WTC11 (cell line): Measurements from ENCODE around the gene OXNAD1. TPM values are rescaled to one million over a fixed set of nuclear protein-coding genes. Genes with fewer than 3 reads are reported as not detected.

Experiments used
- ATAC-seq: fragments of 200-7000 bp; cut with Tn5 transposase; 2 replicates; pipeline ENCODE4 v1.10.0; 2021; ENCODE audit warnings: mild to moderate bottlenecking, moderate library complexity
- CTCF ChIA-PET: fragments of 300-600 bp; sonication (Branson Sonifier 250); formaldehyde crosslinking; loops from one replicate; lab custom pipeline; 2021; ENCODE audit warnings: antibody characterized with exemption; lab: Charles Lee
- POLR2A ChIA-PET: fragments of 350-600 bp; sonication (Branson Sonifier 250); formaldehyde crosslinking; loops from one replicate; lab custom pipeline; 2021; ENCODE audit warnings: antibody characterized with exemption; lab: Charles Lee
- DNase-seq: peaks from one replicate; pipeline ENCODE4 v3.0.0; 2021; ENCODE audit warnings: low spot score
- H3K27ac Mint-ChIP-seq: 2 replicates; pipeline ENCODE4 v1.8.0; 2021; ENCODE audit warnings: mixed read lengths
- H3K27me3 Mint-ChIP-seq: 2 replicates; pipeline ENCODE4 v1.8.0; 2021; ENCODE audit warnings: low read depth, mild to moderate bottlenecking, moderate library complexity, mixed read lengths
- H3K36me3 Mint-ChIP-seq: 2 replicates; pipeline ENCODE4 v1.8.0; 2021; ENCODE audit warnings: mixed read lengths
- H3K4me1 Mint-ChIP-seq: 2 replicates; pipeline ENCODE4 v1.8.0; 2022; ENCODE audit warnings: mixed read lengths
- H3K4me3 Mint-ChIP-seq: 2 replicates; pipeline ENCODE4 v1.8.0; 2021; ENCODE audit warnings: mild to moderate bottlenecking, moderate library complexity, mixed read lengths
- H3K9me3 Mint-ChIP-seq: 2 replicates; pipeline ENCODE4 v1.8.0; 2021; ENCODE audit warnings: mixed read lengths
- AFF4 ChIP-seq: sonication (generic); formaldehyde crosslinking; IDR thresholded peaks from 2 replicates; pipeline ENCODE4 v1.8.1; 2023; ENCODE audit warnings: mild to moderate bottlenecking, missing genetic modification reagents, borderline replicate concordance
- ATF1 ChIP-seq: sonication (generic); formaldehyde crosslinking; IDR thresholded peaks from 2 replicates; pipeline ENCODE4 v1.8.1; 2023; ENCODE audit warnings: mild to moderate bottlenecking, moderate library complexity, missing genetic modification reagents
- CBFB ChIP-seq: sonication (generic); formaldehyde crosslinking; IDR thresholded peaks from 2 replicates; pipeline ENCODE4 v1.8.1; 2022; ENCODE audit warnings: mild to moderate bottlenecking, low read depth, missing genetic modification reagents
- ELF4 ChIP-seq: sonication (generic); formaldehyde crosslinking; IDR thresholded peaks from 2 replicates; pipeline ENCODE4 v1.8.1; 2022; ENCODE audit warnings: low read depth, mild to moderate bottlenecking, moderate library complexity, missing genetic modification reagents
- JUN ChIP-seq: sonication (generic); formaldehyde crosslinking; IDR thresholded peaks from 2 replicates; pipeline ENCODE4 v1.8.0; 2023; ENCODE audit warnings: mild to moderate bottlenecking, missing genetic modification reagents
- KAT7 ChIP-seq: sonication (generic); formaldehyde crosslinking; IDR thresholded peaks from 2 replicates; pipeline ENCODE4 v1.8.1; 2023; ENCODE audit warnings: missing genetic modification reagents, mild to moderate bottlenecking, borderline replicate concordance
- MXD4 ChIP-seq: fragments of 250-450 bp; sonication (Bioruptor Pico); IDR thresholded peaks from 2 replicates; pipeline ENCODE4 v1.8.0; 2021; ENCODE audit warnings: mild to moderate bottlenecking, moderate library complexity, borderline replicate concordance
- NFATC4 ChIP-seq: fragments of 250-450 bp; sonication (Bioruptor Pico); IDR thresholded peaks from 2 replicates; pipeline ENCODE4 v1.9.0; 2021; ENCODE audit warnings: mild to moderate bottlenecking
- NFYB ChIP-seq: sonication (generic); formaldehyde crosslinking; conservative IDR thresholded peaks from 2 replicates; pipeline ENCODE4 v1.8.0; 2022; ENCODE audit warnings: low read depth, missing genetic modification reagents
- PRRX2 ChIP-seq: fragments of 250-450 bp; sonication (Bioruptor Pico); IDR thresholded peaks from 2 replicates; pipeline ENCODE4 v1.8.0; 2021; ENCODE audit warnings: mild to moderate bottlenecking
- ZBTB21 ChIP-seq: sonication (generic); formaldehyde crosslinking; IDR thresholded peaks from 2 replicates; pipeline ENCODE4 v1.8.1; 2023; ENCODE audit warnings: mild to moderate bottlenecking, missing genetic modification reagents, borderline replicate concordance
- ZNF232 ChIP-seq: sonication (generic); formaldehyde crosslinking; IDR thresholded peaks from 2 replicates; pipeline ENCODE4 v1.8.0; 2022; ENCODE audit warnings: mild to moderate bottlenecking, missing genetic modification reagents
- ZNF396 ChIP-seq: fragments of 250-450 bp; sonication (Bioruptor Pico); IDR thresholded peaks from 2 replicates; pipeline ENCODE4 v1.8.0; 2021; ENCODE audit warnings: mild to moderate bottlenecking, moderate library complexity, borderline replicate concordance
- ZNF512 ChIP-seq: sonication (generic); formaldehyde crosslinking; IDR thresholded peaks from 2 replicates; pipeline ENCODE4 v1.8.1; 2022; ENCODE audit warnings: missing genetic modification reagents, borderline replicate concordance
- total RNA-seq: library from RNA; stranded (reverse); gene quantifications from 3 replicates; pipeline ENCODE4 v1.2.3, GENCODE V29; 2021
- TF ChIP-seq, protein P1 (sequence below): sonication (generic); formaldehyde crosslinking; IDR thresholded peaks from 2 replicates; pipeline ENCODE4 v1.8.1; 2022; ENCODE audit warnings: low read depth, missing genetic modification reagents, borderline replicate concordance
- TF ChIP-seq, protein P2 (sequence below): fragments of 200-600 bp; IDR thresholded peaks from 2 replicates; pipeline ENCODE4 v1.8.0; 2022; ENCODE audit warnings: antibody characterized with exemption
- TF ChIP-seq, protein P3 (sequence below): fragments of 250-450 bp; sonication (Bioruptor Pico); IDR thresholded peaks from 2 replicates; pipeline ENCODE4 v2.1.2; 2022; ENCODE audit warnings: mild to moderate bottlenecking, moderate library complexity
- TF ChIP-seq, protein P4 (sequence below): sonication (generic); formaldehyde crosslinking; IDR thresholded peaks from 2 replicates; pipeline ENCODE4 v1.8.1; 2022; ENCODE audit warnings: mild to moderate bottlenecking, missing genetic modification reagents, moderate library complexity, borderline replicate concordance
- TF ChIP-seq, protein P5 (sequence below): sonication (generic); formaldehyde crosslinking; IDR thresholded peaks from 2 replicates; pipeline ENCODE4 v1.8.0; 2022; ENCODE audit warnings: mild to moderate bottlenecking, missing genetic modification reagents
- TF ChIP-seq, protein P6 (sequence below): sonication (generic); formaldehyde crosslinking; IDR thresholded peaks from 2 replicates; pipeline ENCODE4 v1.8.1; 2023; ENCODE audit warnings: mild to moderate bottlenecking, missing genetic modification reagents, moderate library complexity

Gene OXNAD1
- total RNA-seq, 1 experiment from 2014 or later: 21.7 TPM

DNA sequence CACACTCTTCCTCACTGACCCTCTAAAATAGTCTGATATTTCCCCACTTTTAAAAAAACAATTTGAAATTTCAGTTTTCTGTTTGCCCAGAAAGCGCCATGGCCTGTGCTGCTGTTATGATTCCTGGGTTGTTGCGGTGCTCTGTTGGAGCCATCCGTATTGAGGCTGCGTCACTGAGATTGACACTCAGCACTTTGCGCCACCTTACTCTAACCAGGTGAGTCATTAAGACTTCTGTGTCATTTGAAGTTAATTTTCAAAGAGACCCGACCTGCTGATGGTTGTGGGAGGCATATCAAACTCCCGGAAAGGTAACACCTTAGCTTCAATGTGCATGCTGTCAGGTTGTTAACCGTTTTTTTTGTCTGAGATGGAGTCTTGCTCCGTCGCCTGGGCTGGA, 5.8 kb downstream of the OXNAD1 start:
- Mint-ChIP-seq H3K9me3 (no peaks in the 10 kb centered on the region), H3K4me3 (no peak overlapping the region), H3K36me3 (peaks cover 40% of the 10 kb centered on the region), H3K4me1 (peaks cover 13% of the 10 kb centered on the region), H3K27me3 (no peaks in the 10 kb centered on the region), H3K27ac (no peak overlapping the region)
- DNase-seq: no peak
- ATAC-seq: no peak
- TF ChIP-seq ZNF512 (CRISPR knock-in tag) (no peak), NFATC4 (CRISPR knock-in tag) (no peak), ZNF396 (CRISPR knock-in tag) (no peak), ZBTB21 (CRISPR knock-in tag) (no peak)
- TF ChIP-seq, protein P1, sequence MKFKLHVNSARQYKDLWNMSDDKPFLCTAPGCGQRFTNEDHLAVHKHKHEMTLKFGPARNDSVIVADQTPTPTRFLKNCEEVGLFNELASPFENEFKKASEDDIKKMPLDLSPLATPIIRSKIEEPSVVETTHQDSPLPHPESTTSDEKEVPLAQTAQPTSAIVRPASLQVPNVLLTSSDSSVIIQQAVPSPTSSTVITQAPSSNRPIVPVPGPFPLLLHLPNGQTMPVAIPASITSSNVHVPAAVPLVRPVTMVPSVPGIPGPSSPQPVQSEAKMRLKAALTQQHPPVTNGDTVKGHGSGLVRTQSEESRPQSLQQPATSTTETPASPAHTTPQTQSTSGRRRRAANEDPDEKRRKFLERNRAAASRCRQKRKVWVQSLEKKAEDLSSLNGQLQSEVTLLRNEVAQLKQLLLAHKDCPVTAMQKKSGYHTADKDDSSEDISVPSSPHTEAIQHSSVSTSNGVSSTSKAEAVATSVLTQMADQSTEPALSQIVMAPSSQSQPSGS (CRISPR knock-in tag): no peak
- POLR2A ChIA-PET: no interaction called here
- CTCF ChIA-PET: no interaction called here

DNA sequence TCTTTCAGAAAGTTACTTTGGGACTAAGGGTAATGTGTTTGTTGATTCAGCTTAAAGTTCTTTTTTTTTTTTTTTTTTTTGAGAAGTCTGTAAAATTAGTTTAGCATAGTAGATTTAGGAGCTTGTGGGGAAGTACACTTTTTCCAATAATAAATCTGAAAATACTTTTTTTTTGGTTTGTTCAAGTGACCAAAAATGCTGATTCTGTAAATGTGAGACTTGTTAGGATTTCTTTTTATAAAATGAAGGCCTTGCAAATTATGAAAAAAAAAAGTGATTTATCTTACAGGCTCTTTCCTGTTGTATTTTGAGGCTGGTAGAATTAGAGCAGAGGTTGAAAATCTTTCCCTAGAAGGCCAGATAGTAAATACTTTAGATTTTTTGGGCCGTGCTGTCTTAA, 7.6 kb downstream of the OXNAD1 start:
- Mint-ChIP-seq H3K36me3 (peaks cover 43% of the 10 kb centered on the region), H3K4me3 (no peak overlapping the region), H3K27me3 (no peaks in the 10 kb centered on the region), H3K27ac (no peak overlapping the region), H3K4me1 (no peaks in the 10 kb centered on the region), H3K9me3 (no peaks in the 10 kb centered on the region)
- no peak for ATAC-seq
- POLR2A ChIA-PET: no interaction called here
- CTCF ChIA-PET: interaction anchor here (0.6 to 1.0 kb wide), 2 partner anchors 18 to 95 kb away, joined by 3 to 4 read pairs; no protein-coding TSS in a partner anchor
- no peak for DNase-seq
- TF ChIP-seq ATF1 (CRISPR knock-in tag): no peak
- no peak for TF ChIP-seq ELF4 (CRISPR knock-in tag)
- no peak for TF ChIP-seq MXD4 (CRISPR knock-in tag)

GRCh38 chr3:16273867-16274266, 8.9 kb downstream of the OXNAD1 start:
- ChIA-PET CTCF (no interaction called here), POLR2A (no interaction called here)
- DNase-seq (no peak), ATAC-seq (no peak)
- Mint-ChIP-seq H3K4me1 (no peaks in the 10 kb centered on the region), H3K36me3 (peaks cover 46% of the 10 kb centered on the region), H3K27ac (no peak overlapping the region), H3K27me3 (no peaks in the 10 kb centered on the region), H3K4me3 (no peak overlapping the region), H3K9me3 (no peaks in the 10 kb centered on the region)
- TF ChIP-seq NFATC4 (CRISPR knock-in tag) (no peak), JUN (no peak), PRRX2 (CRISPR knock-in tag) (no peak), KAT7 (CRISPR knock-in tag) (no peak), NFYB (no peak), ZNF232 (CRISPR knock-in tag) (no peak), CBFB (CRISPR knock-in tag) (no peak), AFF4 (CRISPR knock-in tag) (no peak)
- TF ChIP-seq, protein P2, sequence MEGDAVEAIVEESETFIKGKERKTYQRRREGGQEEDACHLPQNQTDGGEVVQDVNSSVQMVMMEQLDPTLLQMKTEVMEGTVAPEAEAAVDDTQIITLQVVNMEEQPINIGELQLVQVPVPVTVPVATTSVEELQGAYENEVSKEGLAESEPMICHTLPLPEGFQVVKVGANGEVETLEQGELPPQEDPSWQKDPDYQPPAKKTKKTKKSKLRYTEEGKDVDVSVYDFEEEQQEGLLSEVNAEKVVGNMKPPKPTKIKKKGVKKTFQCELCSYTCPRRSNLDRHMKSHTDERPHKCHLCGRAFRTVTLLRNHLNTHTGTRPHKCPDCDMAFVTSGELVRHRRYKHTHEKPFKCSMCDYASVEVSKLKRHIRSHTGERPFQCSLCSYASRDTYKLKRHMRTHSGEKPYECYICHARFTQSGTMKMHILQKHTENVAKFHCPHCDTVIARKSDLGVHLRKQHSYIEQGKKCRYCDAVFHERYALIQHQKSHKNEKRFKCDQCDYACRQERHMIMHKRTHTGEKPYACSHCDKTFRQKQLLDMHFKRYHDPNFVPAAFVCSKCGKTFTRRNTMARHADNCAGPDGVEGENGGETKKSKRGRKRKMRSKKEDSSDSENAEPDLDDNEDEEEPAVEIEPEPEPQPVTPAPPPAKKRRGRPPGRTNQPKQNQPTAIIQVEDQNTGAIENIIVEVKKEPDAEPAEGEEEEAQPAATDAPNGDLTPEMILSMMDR: no peak
- TF ChIP-seq, protein P3, sequence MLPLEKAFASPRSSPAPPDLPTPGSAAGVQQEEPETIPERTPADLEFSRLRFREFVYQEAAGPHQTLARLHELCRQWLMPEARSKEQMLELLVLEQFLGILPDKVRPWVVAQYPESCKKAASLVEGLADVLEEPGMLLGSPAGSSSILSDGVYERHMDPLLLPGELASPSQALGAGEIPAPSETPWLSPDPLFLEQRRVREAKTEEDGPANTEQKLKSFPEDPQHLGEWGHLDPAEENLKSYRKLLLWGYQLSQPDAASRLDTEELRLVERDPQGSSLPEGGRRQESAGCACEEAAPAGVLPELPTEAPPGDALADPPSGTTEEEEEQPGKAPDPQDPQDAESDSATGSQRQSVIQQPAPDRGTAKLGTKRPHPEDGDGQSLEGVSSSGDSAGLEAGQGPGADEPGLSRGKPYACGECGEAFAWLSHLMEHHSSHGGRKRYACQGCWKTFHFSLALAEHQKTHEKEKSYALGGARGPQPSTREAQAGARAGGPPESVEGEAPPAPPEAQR (CRISPR knock-in tag): no peak
- TF ChIP-seq, protein P4, sequence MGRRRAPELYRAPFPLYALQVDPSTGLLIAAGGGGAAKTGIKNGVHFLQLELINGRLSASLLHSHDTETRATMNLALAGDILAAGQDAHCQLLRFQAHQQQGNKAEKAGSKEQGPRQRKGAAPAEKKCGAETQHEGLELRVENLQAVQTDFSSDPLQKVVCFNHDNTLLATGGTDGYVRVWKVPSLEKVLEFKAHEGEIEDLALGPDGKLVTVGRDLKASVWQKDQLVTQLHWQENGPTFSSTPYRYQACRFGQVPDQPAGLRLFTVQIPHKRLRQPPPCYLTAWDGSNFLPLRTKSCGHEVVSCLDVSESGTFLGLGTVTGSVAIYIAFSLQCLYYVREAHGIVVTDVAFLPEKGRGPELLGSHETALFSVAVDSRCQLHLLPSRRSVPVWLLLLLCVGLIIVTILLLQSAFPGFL (CRISPR knock-in tag): no peak
- TF ChIP-seq, protein P5, sequence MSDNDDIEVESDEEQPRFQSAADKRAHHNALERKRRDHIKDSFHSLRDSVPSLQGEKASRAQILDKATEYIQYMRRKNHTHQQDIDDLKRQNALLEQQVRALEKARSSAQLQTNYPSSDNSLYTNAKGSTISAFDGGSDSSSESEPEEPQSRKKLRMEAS (CRISPR knock-in tag): no peak
- TF ChIP-seq, protein P6, sequence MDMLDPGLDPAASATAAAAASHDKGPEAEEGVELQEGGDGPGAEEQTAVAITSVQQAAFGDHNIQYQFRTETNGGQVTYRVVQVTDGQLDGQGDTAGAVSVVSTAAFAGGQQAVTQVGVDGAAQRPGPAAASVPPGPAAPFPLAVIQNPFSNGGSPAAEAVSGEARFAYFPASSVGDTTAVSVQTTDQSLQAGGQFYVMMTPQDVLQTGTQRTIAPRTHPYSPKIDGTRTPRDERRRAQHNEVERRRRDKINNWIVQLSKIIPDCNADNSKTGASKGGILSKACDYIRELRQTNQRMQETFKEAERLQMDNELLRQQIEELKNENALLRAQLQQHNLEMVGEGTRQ (CRISPR knock-in tag): no peak
